BJ (cell line): Measurements from ENCODE around the gene HS1BP3. TPM values are rescaled to one million over a fixed set of nuclear protein-coding genes. Genes with fewer than 3 reads are reported as not detected.

Source experiments
- CTCF ChIA-PET: fragments of 350-600 bp; formaldehyde crosslinking; extraction: SDS; loops from one replicate; lab custom pipeline; 2021; ENCODE audit warnings: antibody characterized with exemption, inconsistent platforms; lab: Yijun Ruan, JAX
- POLR2A ChIA-PET: fragments of 300-600 bp; sonication (Branson Sonifier 250); formaldehyde crosslinking; extraction: SDS; loops from one replicate; lab custom pipeline; 2021; ENCODE audit warnings: antibody characterized with exemption; lab: Charles Lee
- DNase-seq: peaks from one replicate; pipeline ENCODE4 v3.0.0-alpha.2; 2011; ENCODE audit warnings: low read depth
- H3K27me3 ChIP-seq: 2 replicates; pipeline ENCODE4 v1.6.0; 2011; ENCODE audit warnings: low read length; ENCODE audit not compliant: control insufficient read depth, insufficient read depth
- H3K36me3 ChIP-seq: 2 replicates; pipeline ENCODE4 v1.5.1; 2011; ENCODE audit warnings: low read length; ENCODE audit not compliant: control insufficient read depth, insufficient read depth
- H3K4me3 ChIP-seq: 2 replicates; pipeline ENCODE4 v1.5.1; 2011; ENCODE audit warnings: low read depth, mild to moderate bottlenecking, control low read depth, low read length
- polyA plus RNA-seq: library from polyadenylated mRNA; depleted of rRNA; stranded (reverse); fragments of >200 nt; gene quantifications from 2 replicates; pipeline ENCODE4 v1.2.3, GENCODE V29; 2011
- TF ChIP-seq, protein P1 (sequence below): IDR thresholded peaks from 2 replicates; pipeline ENCODE4 v1.5.1; 2011; ENCODE audit warnings: low read depth, mild to moderate bottlenecking, control low read depth, inconsistent platforms, low read length, moderate library complexity; ENCODE audit not compliant: insufficient read depth

Gene HS1BP3
- polyA plus RNA-seq, 1 experiment: 13.6 TPM

- TF ChIP-seq, protein P1, sequence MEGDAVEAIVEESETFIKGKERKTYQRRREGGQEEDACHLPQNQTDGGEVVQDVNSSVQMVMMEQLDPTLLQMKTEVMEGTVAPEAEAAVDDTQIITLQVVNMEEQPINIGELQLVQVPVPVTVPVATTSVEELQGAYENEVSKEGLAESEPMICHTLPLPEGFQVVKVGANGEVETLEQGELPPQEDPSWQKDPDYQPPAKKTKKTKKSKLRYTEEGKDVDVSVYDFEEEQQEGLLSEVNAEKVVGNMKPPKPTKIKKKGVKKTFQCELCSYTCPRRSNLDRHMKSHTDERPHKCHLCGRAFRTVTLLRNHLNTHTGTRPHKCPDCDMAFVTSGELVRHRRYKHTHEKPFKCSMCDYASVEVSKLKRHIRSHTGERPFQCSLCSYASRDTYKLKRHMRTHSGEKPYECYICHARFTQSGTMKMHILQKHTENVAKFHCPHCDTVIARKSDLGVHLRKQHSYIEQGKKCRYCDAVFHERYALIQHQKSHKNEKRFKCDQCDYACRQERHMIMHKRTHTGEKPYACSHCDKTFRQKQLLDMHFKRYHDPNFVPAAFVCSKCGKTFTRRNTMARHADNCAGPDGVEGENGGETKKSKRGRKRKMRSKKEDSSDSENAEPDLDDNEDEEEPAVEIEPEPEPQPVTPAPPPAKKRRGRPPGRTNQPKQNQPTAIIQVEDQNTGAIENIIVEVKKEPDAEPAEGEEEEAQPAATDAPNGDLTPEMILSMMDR: no peak
- ChIA-PET POLR2A (interaction anchor here (0.5 kb wide), 1 partner anchor 160 kb away, joined by 11 read pairs; no protein-coding TSS in a partner anchor), CTCF (interaction anchor here (1.0 to 1.9 kb wide), 7 partner anchors 8 to 33 kb away, joined by 3 to 6 read pairs (median 4); no protein-coding TSS in a partner anchor)
- Histone ChIP-seq H3K36me3 (no peaks in the 10 kb centered on the region), H3K4me3 (no peak overlapping the region), H3K27me3 (no peaks in the 10 kb centered on the region)
- no peak for DNase-seq
These were observed 41.4 kb downstream of the HS1BP3 start for GRCh38 chr2:20609349-20609994.

DNA sequence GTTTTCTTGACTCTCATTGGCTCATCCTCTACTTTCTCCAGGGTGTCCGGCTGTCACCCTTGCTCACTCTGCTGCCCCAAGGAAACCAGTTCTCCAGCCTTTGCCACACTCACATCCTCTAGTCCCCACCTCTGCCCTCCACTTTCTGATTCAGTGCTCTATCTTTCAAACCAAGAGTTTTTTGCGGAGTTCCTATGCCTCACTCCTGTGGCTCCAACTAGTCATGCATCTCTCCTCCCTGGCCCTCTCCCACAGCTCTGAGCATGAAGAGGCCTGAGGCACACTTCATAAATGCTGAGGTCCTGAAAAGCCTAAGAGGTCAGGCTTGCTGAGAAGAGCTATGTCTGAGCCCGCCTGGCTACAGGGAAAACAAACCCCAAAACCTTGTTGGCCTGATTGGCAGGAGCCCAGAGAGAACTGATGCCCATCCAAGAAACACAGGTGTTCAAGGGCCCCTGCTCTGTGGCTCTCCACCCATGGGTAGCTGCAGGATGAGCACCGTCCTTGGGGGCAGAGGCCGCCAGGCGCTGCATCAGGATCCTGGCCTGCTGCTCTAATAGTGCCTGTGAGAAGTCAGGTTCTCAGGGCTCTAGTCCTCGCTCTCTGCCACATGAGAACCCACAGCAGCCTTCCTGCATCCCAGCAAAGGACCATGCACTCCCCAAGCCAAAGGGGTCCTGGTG is 42.1 kb downstream of the HS1BP3 start:
- Histone ChIP-seq H3K27me3 (no peaks in the 10 kb centered on the region), H3K36me3 (no peaks in the 10 kb centered on the region), H3K4me3 (no peak overlapping the region)
- POLR2A ChIA-PET: interaction anchor here (0.5 kb wide), 1 partner anchor 159 kb away, joined by 11 read pairs; no protein-coding TSS in a partner anchor
- DNase-seq: no peak
- CTCF ChIA-PET: interaction anchor here (1.0 to 1.9 kb wide), 7 partner anchors 8 to 33 kb away, joined by 3 to 6 read pairs (median 4); no protein-coding TSS in a partner anchor
- TF ChIP-seq, protein P1: no peak

DNA sequence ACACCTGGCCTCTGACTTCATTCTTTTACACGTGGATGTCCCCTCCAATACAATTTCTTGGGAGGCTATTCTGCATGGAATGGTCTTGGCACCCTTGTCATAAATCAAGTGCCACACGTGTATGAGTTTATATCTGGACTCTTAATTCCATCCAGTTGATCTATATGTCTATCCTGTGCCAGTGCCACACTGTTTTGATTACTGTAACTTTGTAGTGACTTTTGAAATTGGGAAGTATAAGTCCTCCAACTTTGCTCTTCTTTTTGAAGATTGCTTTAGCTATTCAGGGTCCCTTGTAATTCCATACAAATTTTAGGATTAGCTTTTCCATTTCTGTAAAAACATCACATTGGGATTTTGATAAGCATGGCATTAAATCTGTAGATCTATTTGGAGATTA is 43.5 kb downstream of the HS1BP3 start:
- POLR2A ChIA-PET: no interaction called here
- Histone ChIP-seq H3K36me3 (no peaks in the 10 kb centered on the region), H3K4me3 (no peak overlapping the region), H3K27me3 (no peaks in the 10 kb centered on the region)
- TF ChIP-seq, protein P1: no peak
- DNase-seq: no peak
- CTCF ChIA-PET: interaction anchor here (1.5 kb wide), 1 partner anchor 164 kb away, joined by 3 read pairs; no protein-coding TSS in a partner anchor

DNA sequence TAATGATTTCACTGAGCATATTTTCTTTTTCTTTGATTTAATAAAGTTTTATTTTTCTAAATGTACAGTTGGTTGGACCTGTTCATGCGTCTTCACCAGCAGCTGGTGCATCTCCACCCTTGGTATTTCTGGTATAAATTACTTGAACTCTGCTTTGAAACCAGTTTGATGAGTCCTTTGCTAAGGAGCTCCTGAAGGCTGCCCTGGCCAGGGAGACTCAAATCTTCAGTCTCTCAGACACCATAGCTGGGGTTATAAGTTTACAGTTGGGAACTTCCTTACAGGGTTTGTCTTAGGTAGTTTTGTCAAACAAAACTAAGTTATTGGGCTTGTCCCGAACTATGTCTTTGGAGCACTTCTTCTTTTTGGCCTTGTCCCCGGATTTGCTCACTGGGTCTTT is 44.7 kb downstream of the HS1BP3 start:
- POLR2A ChIA-PET: no interaction called here
- Histone ChIP-seq H3K36me3 (no peaks in the 10 kb centered on the region), H3K27me3 (no peaks in the 10 kb centered on the region), H3K4me3 (no peak overlapping the region)
- TF ChIP-seq, protein P1: no peak
- CTCF ChIA-PET: interaction anchor here (0.7 to 2.6 kb wide), 6 partner anchors 8 to 162 kb away, joined by 3 to 13 read pairs (median 6); partner anchors contain the start of gene HS1BP3
- DNase-seq: no peak

DNA sequence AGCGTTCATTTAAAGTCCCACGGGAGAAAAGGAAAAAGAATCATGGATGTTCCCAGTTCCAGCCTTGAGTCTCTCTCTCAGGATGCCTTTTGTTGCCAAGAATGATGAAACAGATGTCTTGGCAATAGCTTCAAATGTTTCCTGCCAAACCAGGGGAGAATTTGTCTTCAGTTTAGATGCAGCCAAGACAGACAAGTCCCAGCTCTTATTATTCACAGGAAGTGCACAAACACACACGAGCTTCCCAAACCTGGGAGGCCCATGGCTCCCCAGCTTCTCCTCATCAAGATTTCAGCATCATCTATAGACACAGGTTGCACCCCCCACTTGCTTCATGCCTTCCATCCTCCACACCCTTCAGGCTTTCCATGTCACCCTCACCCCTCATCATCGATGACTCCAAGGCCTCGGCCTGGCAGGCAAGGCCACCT is 45.9 kb downstream of the HS1BP3 start:
- Histone ChIP-seq H3K4me3 (no peak overlapping the region), H3K36me3 (no peaks in the 10 kb centered on the region), H3K27me3 (no peaks in the 10 kb centered on the region)
- CTCF ChIA-PET: interaction anchor here (1.5 to 3.1 kb wide), 6 partner anchors 9 to 161 kb away, joined by 4 to 13 read pairs (median 8); partner anchors contain the start of gene HS1BP3
- TF ChIP-seq, protein P1: no peak
- peak; percentile 73 for DNase-seq
- POLR2A ChIA-PET: interaction anchor here (2.1 kb wide), 1 partner anchor 157 kb away, joined by 14 read pairs; the partner anchor contains the start of gene RHOB
